BLaER1 (cell line): Measurements from ENCODE around the gene BTLA.
A peak's percentile ranks its signal among the peaks of the same experiment; 100 is the strongest.

Source experiments
- H3K27ac ChIP-seq: shearing (Covaris generic); formaldehyde crosslinking; 2 replicates; pipeline ENCODE4 v1.8.1; 2022
- H3K27me3 ChIP-seq: shearing (Covaris generic); formaldehyde crosslinking; 2 replicates; pipeline ENCODE4 v1.8.1; 2022
- H3K36me3 ChIP-seq: shearing (Covaris generic); formaldehyde crosslinking; 2 replicates; pipeline ENCODE4 v1.8.1; 2022
- H3K4me1 ChIP-seq: shearing (Covaris generic); formaldehyde crosslinking; 2 replicates; pipeline ENCODE4 v1.8.1; 2022
- H3K4me2 ChIP-seq: shearing (Covaris generic); formaldehyde crosslinking; 2 replicates; pipeline ENCODE4 v1.8.1; 2022
- H3K4me3 ChIP-seq: shearing (Covaris generic); formaldehyde crosslinking; 2 replicates; pipeline ENCODE4 v1.8.1; 2022
- H3K9ac ChIP-seq: shearing (Covaris generic); formaldehyde crosslinking; 2 replicates; pipeline ENCODE4 v1.8.1; 2022
- H3K9me3 ChIP-seq: shearing (Covaris generic); formaldehyde crosslinking; 2 replicates; pipeline ENCODE4 v1.8.1; 2022
- H4K20me1 ChIP-seq: shearing (Covaris generic); formaldehyde crosslinking; 2 replicates; pipeline ENCODE4 v1.8.1; 2022
- Cebpa-rat ChIP-seq: shearing (Covaris generic); IDR thresholded peaks from 2 replicates; pipeline ENCODE4 v1.8.1; 2022

The BTLA gene

DNA sequence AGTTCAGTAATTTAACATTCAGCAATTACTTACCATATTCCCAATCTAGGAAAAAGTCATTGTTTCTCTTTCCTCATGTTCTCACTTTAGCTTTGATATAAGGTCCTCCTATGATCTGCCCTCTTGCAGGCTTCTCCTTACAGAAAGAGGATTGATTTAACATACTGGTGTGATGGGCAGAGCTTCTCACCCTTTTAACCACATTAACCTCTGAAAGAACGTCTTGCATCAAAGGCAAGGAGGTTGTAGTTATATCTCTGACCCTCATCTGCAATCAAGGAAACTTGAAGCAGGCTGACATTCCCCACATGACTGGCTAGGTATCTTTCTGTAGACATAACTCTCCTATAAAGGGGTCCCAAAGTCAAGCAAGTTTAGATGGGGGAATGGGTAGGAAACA lies 39.5 kb downstream of the BTLA start:
- Histone ChIP-seq H3K27me3 (no peaks in the 10 kb centered on the region), H3K4me1 (peaks cover 39% of the 10 kb centered on the region), H3K9me3 (0 out of 2 replicates have a peak, but pooled peaks cover 6% of the 10 kb centered on the region), H3K4me2 (peak overlapping the region; percentile 35; the same call in 1 of the 2 replicates), H3K27ac (peak overlapping the region; percentile 11; the same call in 1 of the 2 replicates), H3K9ac (no peak overlapping the region), H4K20me1 (no peaks in the 10 kb centered on the region), H3K36me3 (no peaks in the 10 kb centered on the region), H3K4me3 (no peak overlapping the region)
- no peak for TF ChIP-seq Cebpa-rat

DNA sequence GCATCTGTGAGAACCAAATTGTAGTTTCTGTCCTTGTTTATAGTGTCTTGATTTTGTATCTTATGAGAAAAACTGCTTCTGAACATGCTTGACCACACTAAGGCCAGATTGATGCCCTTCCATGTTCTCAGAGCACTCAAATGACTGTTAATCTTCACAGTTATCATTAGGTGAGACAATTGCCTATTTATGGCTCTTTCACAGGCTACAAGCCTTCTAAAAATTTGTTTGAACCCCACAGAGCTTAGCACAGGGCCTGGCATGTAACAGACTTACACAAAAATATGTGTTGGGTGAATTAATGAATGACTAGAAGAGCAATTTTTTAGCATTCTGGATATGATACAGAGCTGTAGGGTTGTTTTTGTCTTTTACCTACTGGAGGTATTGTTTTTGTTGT lies 43.1 kb downstream of the BTLA start:
- TF ChIP-seq Cebpa-rat, result no peak
- no peak overlapping the region for H3K4me2 ChIP-seq
- no peaks in the 10 kb centered on the region for H4K20me1 ChIP-seq

GRCh38 chr3:112448939-112449338 lies 50.3 kb downstream of the BTLA start:
- Histone ChIP-seq H4K20me1 (no peaks in the 10 kb centered on the region), H3K4me2 (no peak overlapping the region), H3K36me3 (no peaks in the 10 kb centered on the region), H3K9me3 (no peaks in the 10 kb centered on the region), H3K4me1 (0 out of 2 replicates have a peak, but pooled peaks cover 7% of the 10 kb centered on the region), H3K4me3 (no peak overlapping the region), H3K9ac (no peak overlapping the region), H3K27me3 (no peaks in the 10 kb centered on the region), H3K27ac (no peak overlapping the region)
- TF ChIP-seq Cebpa-rat, result no peak

More for the DNA sequence above, 43.1 kb downstream of the BTLA start:
- no peak overlapping the region for H3K27ac ChIP-seq
- no peaks in the 10 kb centered on the region for H3K27me3 ChIP-seq
- no peak overlapping the region for H3K9ac ChIP-seq
- no peaks in the 10 kb centered on the region for H3K9me3 ChIP-seq
- H3K4me3 ChIP-seq, result no peak overlapping the region
- H3K36me3 ChIP-seq, result no peaks in the 10 kb centered on the region
- H3K4me1 ChIP-seq, result peaks cover 18% of the 10 kb centered on the region

- no peak for TF ChIP-seq Cebpa-rat
- Histone ChIP-seq H4K20me1 (no peaks in the 10 kb centered on the region), H3K4me1 (0 out of 2 replicates have a peak, but pooled peaks cover 7% of the 10 kb centered on the region), H3K36me3 (no peaks in the 10 kb centered on the region), H3K4me2 (no peak overlapping the region), H3K9me3 (no peaks in the 10 kb centered on the region), H3K9ac (no peak overlapping the region), H3K4me3 (no peak overlapping the region), H3K27me3 (no peaks in the 10 kb centered on the region), H3K27ac (no peak overlapping the region)
Measured at GRCh38 chr3:112446343-112446742, 52.9 kb downstream of the BTLA start.

GRCh38 chr3:112445839-112446238 lies 53.4 kb downstream of the BTLA start:
- no peaks in the 10 kb centered on the region for H3K36me3 ChIP-seq
- H3K4me1 ChIP-seq, result 0 out of 2 replicates have a peak, but pooled peaks cover 7% of the 10 kb centered on the region
- TF ChIP-seq Cebpa-rat, result no peak
- H3K9me3 ChIP-seq, result no peaks in the 10 kb centered on the region
- no peak overlapping the region for H3K9ac ChIP-seq
- H3K4me3 ChIP-seq, result no peak overlapping the region
- no peaks in the 10 kb centered on the region for H3K27me3 ChIP-seq
- H3K27ac ChIP-seq, result no peak overlapping the region
- H3K4me2 ChIP-seq, result no peak overlapping the region
- H4K20me1 ChIP-seq, result no peaks in the 10 kb centered on the region

DNA sequence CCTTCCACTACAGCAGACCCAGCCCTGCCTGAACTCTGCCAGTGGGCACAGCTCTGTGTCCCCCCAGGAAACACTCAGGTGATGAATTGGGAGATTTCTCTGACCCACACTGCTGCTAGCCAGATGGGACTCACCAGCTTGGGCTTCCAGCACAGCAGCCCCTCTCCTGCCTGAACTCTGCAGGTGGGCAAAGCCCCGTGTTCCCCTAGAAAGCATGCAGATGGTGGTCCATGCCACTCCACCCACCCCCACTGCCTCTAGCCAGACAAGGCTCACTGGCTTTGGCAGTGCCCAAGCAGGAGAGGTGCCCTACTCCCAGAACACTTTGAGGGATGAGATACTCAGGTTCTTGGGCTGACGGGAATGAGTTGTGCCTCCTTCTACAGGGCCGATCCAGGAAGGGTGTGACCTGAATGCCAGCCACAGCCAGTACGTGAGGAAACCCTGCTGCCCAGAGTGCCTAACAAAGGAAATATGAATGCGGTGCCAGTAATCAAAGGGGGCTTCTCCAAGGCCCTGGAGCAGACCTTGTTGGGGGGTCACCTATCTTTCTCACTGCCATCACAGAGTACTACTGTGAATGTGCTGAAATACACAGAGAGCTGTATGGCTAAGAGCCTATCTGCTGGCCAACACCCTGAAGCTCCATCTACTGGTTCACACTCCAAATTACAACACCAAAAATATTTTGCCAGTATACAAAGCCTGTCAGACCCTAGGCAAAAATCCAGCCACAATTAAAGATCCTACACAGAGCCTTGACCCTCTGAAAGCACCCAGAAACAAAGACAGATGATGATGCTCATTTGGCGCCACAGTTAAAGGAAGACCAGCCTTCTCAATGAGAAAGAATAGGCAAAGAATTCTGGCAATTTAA lies 61.9 kb downstream of the BTLA start:
- Histone ChIP-seq H3K9me3 (peaks cover 23% of the 10 kb centered on the region), H3K4me2 (no peak overlapping the region), H3K9ac (no peak overlapping the region), H3K4me3 (no peak overlapping the region), H4K20me1 (no peaks in the 10 kb centered on the region), H3K4me1 (no peaks in the 10 kb centered on the region), H3K27ac (0 out of 2 replicates have a peak overlapping the region, but pooled peaks have one; percentile 18), H3K27me3 (no peaks in the 10 kb centered on the region), H3K36me3 (no peaks in the 10 kb centered on the region)
- TF ChIP-seq Cebpa-rat, result no peak

DNA sequence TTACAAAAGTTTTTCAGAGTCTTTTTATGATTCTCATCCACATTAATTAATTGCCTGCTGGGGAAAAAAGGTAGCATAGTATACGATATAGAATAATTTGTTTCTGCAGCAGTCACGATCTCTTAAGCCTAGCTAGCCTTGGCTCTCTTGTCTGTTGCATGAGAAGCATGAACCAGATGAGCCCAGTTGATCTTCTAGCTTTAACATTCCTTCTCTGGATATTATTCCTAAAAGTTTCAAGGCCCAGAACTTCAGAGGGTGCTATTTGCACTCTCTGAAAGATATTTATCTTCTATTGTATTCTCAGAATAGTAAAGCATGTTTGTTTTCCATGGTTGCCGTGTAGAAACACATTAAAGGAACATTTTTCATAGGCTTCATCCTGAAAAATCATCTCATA lies 69.3 kb downstream of the BTLA start:
- H3K27me3 ChIP-seq, result no peaks in the 10 kb centered on the region
- TF ChIP-seq Cebpa-rat, result no peak
- H4K20me1 ChIP-seq, result no peaks in the 10 kb centered on the region
- H3K4me3 ChIP-seq, result no peak overlapping the region
- H3K4me2 ChIP-seq, result no peak overlapping the region
- no peak overlapping the region for H3K27ac ChIP-seq
- no peak overlapping the region for H3K9ac ChIP-seq
- no peaks in the 10 kb centered on the region for H3K4me1 ChIP-seq
- no peaks in the 10 kb centered on the region for H3K36me3 ChIP-seq
- H3K9me3 ChIP-seq, result peaks cover 18% of the 10 kb centered on the region

DNA sequence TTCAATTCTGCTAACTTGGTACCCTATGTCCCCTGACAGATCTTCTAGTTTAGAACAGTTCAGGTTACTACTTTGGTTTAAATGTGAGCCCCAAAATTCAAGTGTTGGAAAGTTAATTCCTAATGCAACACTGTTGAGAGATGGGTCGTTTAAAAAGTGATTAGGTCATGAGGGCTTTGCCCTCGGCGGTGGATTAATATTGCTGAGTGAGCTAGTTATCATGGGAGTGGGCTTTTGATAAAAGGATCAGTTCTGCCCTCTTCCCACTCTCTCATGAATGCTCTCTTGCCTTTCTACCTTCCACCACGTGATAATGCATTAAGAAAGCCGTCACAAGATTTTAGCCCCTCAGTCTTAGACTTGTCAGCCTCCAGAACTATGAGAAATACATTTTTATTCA lies 72.1 kb downstream of the BTLA start:
- Histone ChIP-seq H3K9me3 (peaks cover 6% of the 10 kb centered on the region), H4K20me1 (no peaks in the 10 kb centered on the region)

GRCh38 chr3:112425858-112426750 lies 73.2 kb downstream of the BTLA start:
- no peak for TF ChIP-seq Cebpa-rat
- H3K9me3 ChIP-seq, result no peaks in the 10 kb centered on the region
- H3K4me3 ChIP-seq, result no peak overlapping the region
- no peak overlapping the region for H3K9ac ChIP-seq
- no peaks in the 10 kb centered on the region for H3K36me3 ChIP-seq
- H3K4me1 ChIP-seq, result no peaks in the 10 kb centered on the region
- no peaks in the 10 kb centered on the region for H4K20me1 ChIP-seq
- H3K4me2 ChIP-seq, result no peak overlapping the region
- H3K27ac ChIP-seq, result no peak overlapping the region
- H3K27me3 ChIP-seq, result no peaks in the 10 kb centered on the region

More for the DNA sequence above, 72.1 kb downstream of the BTLA start:
- Histone ChIP-seq H3K9ac (no peak overlapping the region), H3K4me2 (no peak overlapping the region), H3K27ac (no peak overlapping the region), H3K4me3 (no peak overlapping the region), H3K36me3 (no peaks in the 10 kb centered on the region), H3K4me1 (no peaks in the 10 kb centered on the region), H3K27me3 (no peaks in the 10 kb centered on the region)
- TF ChIP-seq Cebpa-rat, result no peak
